Osteoblast (primary cell): Measurements from ENCODE around the gene METTL18. TPM values are rescaled to one million over a fixed set of nuclear protein-coding genes. Genes with fewer than 3 reads are reported as not detected.

Experiments
- DNase-seq: peaks from one replicate; pipeline ENCODE4 v3.0.0; 2011; ENCODE audit warnings: low spot score, mixed read lengths; ENCODE audit not compliant: insufficient read length; ENCODE audit errors: missing footprints
- H2AFZ ChIP-seq: 2 replicates; pipeline ENCODE4 v1.6.0; 2011; ENCODE audit warnings: mild to moderate bottlenecking, low read length
- H3K27ac ChIP-seq: 2 replicates; pipeline ENCODE4 v1.5.1; 2011; ENCODE audit warnings: mild to moderate bottlenecking, low read depth, low read length, moderate library complexity
- H3K27me3 ChIP-seq: 2 replicates; pipeline ENCODE4 v1.6.0; 2012; ENCODE audit warnings: mild to moderate bottlenecking, control low read depth, inconsistent platforms, low read length, moderate library complexity; ENCODE audit not compliant: insufficient read depth
- H3K36me3 ChIP-seq: 2 replicates; pipeline ENCODE4 v1.5.1; 2011; ENCODE audit warnings: mild to moderate bottlenecking, low read length, control low read depth, moderate library complexity; ENCODE audit not compliant: insufficient read depth
- H3K4me1 ChIP-seq: 2 replicates; pipeline ENCODE4 v1.5.1; 2011; ENCODE audit warnings: mild to moderate bottlenecking, low read length, control low read depth, moderate library complexity; ENCODE audit not compliant: insufficient read depth
- H3K4me2 ChIP-seq: 2 replicates; pipeline ENCODE4 v1.6.0; 2011; ENCODE audit warnings: mild to moderate bottlenecking, low read length; ENCODE audit not compliant: insufficient read depth
- H3K4me3 ChIP-seq: fragments of 200-600 bp; sonication (generic); 3 replicates; pipeline ENCODE4 v1.5.1; 2012; ENCODE audit warnings: mild to moderate bottlenecking, low read length, inconsistent platforms; ENCODE audit not compliant: insufficient read depth
- H3K79me2 ChIP-seq: 2 replicates; pipeline ENCODE4 v1.6.0; 2012; ENCODE audit warnings: mild to moderate bottlenecking, low read length, control low read depth, inconsistent platforms; ENCODE audit not compliant: insufficient read depth
- H3K9me3 ChIP-seq: 2 replicates; pipeline ENCODE4 v1.5.1; 2011; ENCODE audit warnings: low read depth, low read length, control low read depth
- H4K20me1 ChIP-seq: 2 replicates; pipeline ENCODE4 v1.6.0; 2012; ENCODE audit warnings: mild to moderate bottlenecking, low read length, control low read depth; ENCODE audit not compliant: insufficient read depth
- CTCF ChIP-seq: IDR thresholded peaks from 2 replicates; pipeline ENCODE4 v1.5.1; 2011; ENCODE audit warnings: mild to moderate bottlenecking, low read depth, low read length, moderate library complexity; ENCODE audit errors: extremely low read depth
- total RNA-seq: library from RNA; depleted of rRNA; stranded (reverse); fragments of >200 nt; gene quantifications from 2 replicates; pipeline ENCODE4 v1.2.3, GENCODE V29; 2012

Gene METTL18
- total RNA-seq, 1 donor, result 2.9 TPM

DNA sequence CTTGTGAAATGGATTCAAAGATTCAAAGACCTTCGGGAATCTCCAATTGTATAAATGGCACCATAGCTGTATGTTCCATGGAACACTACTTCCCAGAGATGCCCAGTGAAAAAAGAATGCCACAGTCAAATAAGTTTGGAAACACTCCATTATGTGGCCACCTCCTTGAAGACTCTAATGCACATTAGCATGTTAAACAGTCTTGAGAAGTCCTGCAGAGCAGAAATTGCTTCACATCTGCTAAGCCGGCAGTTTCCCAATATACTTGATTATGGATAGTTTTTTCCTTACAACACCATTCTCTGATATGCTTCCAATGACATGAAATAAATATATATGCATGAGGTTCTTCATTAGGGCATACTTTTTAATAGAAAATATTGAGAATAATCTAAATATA is 48.2 kb downstream of the METTL18 start:
- peaks cover 6% of the 10 kb centered on the region for H3K4me1 ChIP-seq
- TF ChIP-seq CTCF, result no peak
- no peak overlapping the region for H2AFZ ChIP-seq
- no peaks in the 10 kb centered on the region for H3K79me2 ChIP-seq
- H3K4me2 ChIP-seq, result no peak overlapping the region
- no peaks in the 10 kb centered on the region for H4K20me1 ChIP-seq
- no peak for DNase-seq
- H3K36me3 ChIP-seq, result no peaks in the 10 kb centered on the region
- H3K27me3 ChIP-seq, result peaks cover 9% of the 10 kb centered on the region
- H3K27ac ChIP-seq, result no peak overlapping the region
- H3K9me3 ChIP-seq, result no peaks in the 10 kb centered on the region
- H3K4me3 ChIP-seq, result no peak overlapping the region

GRCh38 chr1:169745015-169745861 is 49.5 kb downstream of the METTL18 start:
- peaks cover 10% of the 10 kb centered on the region for H3K4me1 ChIP-seq
- peak; percentile 23 for DNase-seq
- H3K27me3 ChIP-seq, result peaks cover 13% of the 10 kb centered on the region
- H4K20me1 ChIP-seq, result no peaks in the 10 kb centered on the region
- no peak overlapping the region for H2AFZ ChIP-seq
- H3K27ac ChIP-seq, result no peak overlapping the region
- TF ChIP-seq CTCF, result no peak
- no peak overlapping the region for H3K4me3 ChIP-seq
- peak overlapping the region; percentile 7 for H3K4me2 ChIP-seq
- no peaks in the 10 kb centered on the region for H3K79me2 ChIP-seq
- no peaks in the 10 kb centered on the region for H3K9me3 ChIP-seq
- no peaks in the 10 kb centered on the region for H3K36me3 ChIP-seq

Other genes starting within 250 kb of the METTL18 start
- gene F5, start 208.4 kb downstream of the METTL18 start, total RNA-seq, result not detected in 2 replicates
- not detected in 2 replicates for gene SELP, start 164.8 kb downstream of the METTL18 start, total RNA-seq
- under 0.01 TPM in 2 replicates for gene SELL, start 83.3 kb downstream of the METTL18 start, total RNA-seq
- gene SELE, start 60.8 kb downstream of the METTL18 start, total RNA-seq, result not detected in 2 replicates
- 9.4 and 10.1 TPM in 2 replicates for gene SCYL3, start 99.0 kb upstream of the METTL18 start, total RNA-seq